ENCODE data around the gene C1QTNF1.

Gene C1QTNF1

GRCh38 chr17:79094261-79094660 is 70.3 kb downstream of the C1QTNF1 start:
- ChIA-PET POLR2A (ENCODE audit: low non-redundant PET) (interaction anchor here (0.6 kb wide), 1 partner anchor 67 kb away, joined by 9 read pairs; no protein-coding TSS in a partner anchor), CTCF (interaction anchor here (1.2 to 1.9 kb wide), 2 partner anchors 298 to 299 kb away, joined by 3 to 15 read pairs; no protein-coding TSS in a partner anchor)
- no peak overlapping the region for H3K27ac ChIP-seq
- DNase-seq (ENCODE audit: low spot score), result no peak
- no peak for TF ChIP-seq CTCF (conservative IDR thresholded peaks at IDR 0.05; ENCODE audit: low read depth)

GRCh38 chr17:79095345-79096055 is 71.5 kb downstream of the C1QTNF1 start:
- no peak for TF ChIP-seq CTCF (conservative IDR thresholded peaks at IDR 0.05; ENCODE audit: low read depth)
- no peak overlapping the region for H3K27ac ChIP-seq
- ChIA-PET CTCF (interaction anchor here (1.0 to 1.2 kb wide), 2 partner anchors 8 to 298 kb away, joined by 3 read pairs; no protein-coding TSS in a partner anchor), POLR2A (ENCODE audit: low non-redundant PET) (no interaction called here)
- DNase-seq (ENCODE audit: low spot score), result no peak

- H3K27ac ChIP-seq, result no peak overlapping the region
- POLR2A ChIA-PET (ENCODE audit: low non-redundant PET), result no interaction called here
- CTCF ChIA-PET, result interaction anchor here (1.0 kb wide), 1 partner anchor 9 kb away, joined by 3 read pairs; no protein-coding TSS in a partner anchor
Observed at GRCh38 chr17:79096477-79096876, 72.5 kb downstream of the C1QTNF1 start.

GRCh38 chr17:79097226-79098055 is 73.5 kb downstream of the C1QTNF1 start:
- TF ChIP-seq CTCF (conservative IDR thresholded peaks at IDR 0.05; ENCODE audit: low read depth), result no peak
- no peak overlapping the region for H3K27ac ChIP-seq
- ChIA-PET POLR2A (ENCODE audit: low non-redundant PET) (no interaction called here), CTCF (interaction anchor here (0.6 to 1.0 kb wide), 3 partner anchors 9 to 296 kb away, joined by 3 to 4 read pairs (median 4); no protein-coding TSS in a partner anchor)
- DNase-seq (ENCODE audit: low spot score), result no peak

More at GRCh38 chr17:79096477-79096876, 72.5 kb downstream of the C1QTNF1 start:
- DNase-seq (ENCODE audit: low spot score), result no peak
- TF ChIP-seq CTCF (conservative IDR thresholded peaks at IDR 0.05; ENCODE audit: low read depth), result no peak

DNA sequence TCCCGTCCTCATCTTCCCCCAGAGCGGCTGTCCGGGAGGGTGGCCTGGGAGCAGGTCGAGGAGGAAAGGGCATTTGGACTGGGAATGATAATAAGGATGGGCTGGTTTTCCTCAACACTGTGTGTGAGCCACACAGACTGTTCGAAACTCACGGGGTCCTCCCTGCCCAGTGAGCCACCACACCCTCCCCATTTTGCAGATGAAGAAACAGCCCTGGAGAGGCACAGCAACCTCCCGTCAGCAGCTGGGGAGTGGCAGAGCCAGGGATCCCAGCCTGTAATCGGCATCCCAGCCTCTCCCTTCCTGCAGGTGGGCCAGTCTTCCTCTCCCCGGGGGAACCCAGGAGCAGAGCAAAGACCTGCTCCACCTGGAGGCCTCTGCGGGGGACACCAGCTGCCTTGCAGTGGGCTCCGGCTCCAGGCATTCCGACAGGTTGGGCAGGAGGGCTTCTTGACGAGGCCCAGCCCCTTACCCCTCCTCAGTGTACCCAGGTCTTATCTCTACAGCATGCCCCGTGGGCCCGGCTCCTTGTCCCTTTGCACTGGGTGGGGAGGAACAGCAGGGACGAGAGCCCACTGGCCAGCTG is 74.4 kb downstream of the C1QTNF1 start:
- no peak for DNase-seq (ENCODE audit: low spot score)
- POLR2A ChIA-PET (ENCODE audit: low non-redundant PET), result no interaction called here
- no peak for TF ChIP-seq CTCF (conservative IDR thresholded peaks at IDR 0.05; ENCODE audit: low read depth)
- no peak overlapping the region for H3K27ac ChIP-seq
- CTCF ChIA-PET, result interaction anchor here (0.7 to 1.0 kb wide), 2 partner anchors 8 to 295 kb away, joined by 4 read pairs; no protein-coding TSS in a partner anchor

Data from RWPE1 (cell line).